Left renal pelvis (tissue), 4 donors: ENCODE results near the gene RAB24. TPM values are rescaled to one million over a fixed set of nuclear protein-coding genes. Genes with fewer than 3 reads are reported as not detected.
"Not testable (repeated sequence)": the region's sequence is repeated elsewhere in the genome, so short reads cannot be mapped to it uniquely, and the experiment has no call there.

ENCODE experiments used
- DNase-seq, 4 donors: peaks; one replicate each; pipeline ENCODE4 v3.0.0-alpha.2; 2013; ENCODE audit warnings: low read depth in 4 of 4, low spot score in 3 of 4
- polyA plus RNA-seq, 4 donors: library from polyadenylated mRNA; unstranded; fragments of 120-200 nt; gene quantifications; one replicate each; pipeline ENCODE4 v1.2.1, GENCODE V29; 2013; ENCODE audit not compliant: insufficient read length in 4 of 4

RAB24 gene
- polyA plus RNA-seq, 4 donors, result 21.9 to 44.8 (median 25.5) TPM

GRCh38 chr5:177296581-177296980, 6.9 kb downstream of the RAB24 start:
- no peak for DNase-seq

- no peak for DNase-seq
Observed at GRCh38 chr5:177295924-177296323, 7.6 kb downstream of the RAB24 start.

DNA sequence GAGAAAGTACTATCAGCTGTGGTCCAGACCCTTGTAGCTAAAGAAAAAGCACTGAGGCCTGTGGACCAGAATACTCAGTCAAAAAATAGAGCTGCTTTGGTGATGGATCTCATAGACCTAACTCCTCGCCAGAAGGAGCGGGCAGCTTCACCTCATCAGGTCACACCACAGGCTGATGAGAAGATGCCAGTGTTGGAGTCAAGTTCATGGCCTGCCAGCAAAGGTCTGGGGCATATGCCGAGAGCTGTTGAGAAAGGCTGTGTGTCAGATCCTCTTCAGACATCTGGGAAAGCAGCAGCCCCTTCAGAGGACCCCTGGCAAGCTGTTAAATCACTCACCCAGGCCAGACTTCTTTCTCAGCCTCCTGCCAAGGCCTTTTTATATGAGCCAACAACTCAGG, 8.9 kb downstream of the RAB24 start:
- DNase-seq, result no peak

GRCh38 chr5:177293819-177294581, 9.5 kb downstream of the RAB24 start:
- DNase-seq, result no peak

GRCh38 chr5:177291735-177292134, 11.8 kb downstream of the RAB24 start:
- no peak for DNase-seq

DNA sequence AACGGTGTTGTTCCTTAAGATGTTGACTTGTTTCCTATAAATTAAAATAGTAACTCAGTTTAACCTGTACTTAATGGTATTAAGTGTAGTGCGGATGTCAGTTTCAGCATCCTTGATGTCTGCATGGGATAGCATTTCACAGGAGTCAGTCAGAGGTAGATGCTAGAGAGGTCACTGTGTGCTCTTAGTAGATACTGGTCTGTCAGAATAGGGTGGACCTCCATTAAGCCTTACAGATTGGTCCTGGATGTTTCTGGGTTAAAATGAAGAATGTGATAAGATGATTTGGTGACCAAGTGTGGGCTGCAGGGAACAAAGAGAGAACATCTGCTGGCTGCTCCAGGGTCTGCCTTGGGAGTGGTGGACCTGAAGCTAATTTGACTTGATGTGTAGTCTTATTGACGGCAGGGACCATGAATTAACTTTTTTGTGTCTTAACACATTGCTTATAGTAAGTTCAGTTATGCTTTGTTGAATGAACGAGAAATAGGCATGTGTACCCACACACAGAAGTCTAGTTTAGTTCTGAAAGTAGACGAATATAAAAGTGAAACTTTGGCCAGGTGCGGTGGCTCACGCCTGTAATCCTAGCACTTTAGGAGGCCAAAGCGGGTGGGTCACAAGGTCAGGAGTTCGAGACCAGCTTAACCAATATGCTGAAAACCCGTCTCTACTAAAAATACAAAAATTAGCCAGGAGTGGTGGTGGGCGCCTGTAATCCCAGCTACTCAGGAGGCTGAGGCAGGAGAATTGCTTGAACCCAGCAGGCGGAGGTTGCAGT, 12.5 kb downstream of the RAB24 start:
- DNase-seq, result no peak

- DNase-seq, result no peak
Observed at GRCh38 chr5:177288191-177288590, 15.3 kb downstream of the RAB24 start.

GRCh38 chr5:177276886-177277285, 26.6 kb downstream of the RAB24 start:
- DNase-seq, result no peak

GRCh38 chr5:177275883-177276282, 27.6 kb downstream of the RAB24 start:
- DNase-seq, result no peak

DNA sequence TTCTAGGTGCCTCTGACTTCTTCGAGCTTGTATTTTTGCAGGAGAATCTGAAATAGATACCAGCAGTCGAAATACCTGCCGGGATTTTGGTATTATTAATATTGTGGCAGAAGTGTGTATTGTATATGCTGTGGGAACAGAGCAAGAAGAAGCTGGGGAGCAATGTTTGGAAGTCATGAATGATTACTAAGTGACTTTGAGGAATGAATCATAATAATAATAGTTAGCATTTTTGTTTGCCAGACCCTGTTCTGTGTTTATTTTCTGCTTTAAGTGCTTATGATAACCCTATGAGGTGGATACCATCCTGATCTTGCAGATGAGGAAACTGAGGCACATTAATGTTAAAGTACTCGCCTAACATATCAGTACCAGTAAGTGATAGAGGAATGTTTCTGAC, 32.4 kb downstream of the RAB24 start:
- no peak for DNase-seq

DNA sequence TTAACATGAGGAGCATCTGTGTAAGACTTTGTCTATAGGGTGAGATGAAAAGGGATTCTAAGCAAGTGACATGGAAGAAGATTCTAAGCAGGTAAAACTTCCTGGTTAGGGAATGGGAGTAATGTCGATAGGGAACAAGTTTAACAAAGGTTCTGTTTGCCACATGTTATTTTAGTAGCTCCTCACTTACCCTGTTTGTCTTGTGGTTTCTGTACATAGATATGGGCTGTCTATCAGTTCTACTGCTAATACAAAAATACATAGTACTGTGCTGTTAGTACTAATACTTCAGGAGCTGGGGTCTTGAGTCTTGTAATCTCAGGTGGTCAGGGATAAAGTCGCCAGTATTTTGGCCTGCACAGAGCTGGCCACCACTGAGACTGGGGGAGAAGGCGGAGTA, 32.9 kb downstream of the RAB24 start:
- no peak for DNase-seq

DNA sequence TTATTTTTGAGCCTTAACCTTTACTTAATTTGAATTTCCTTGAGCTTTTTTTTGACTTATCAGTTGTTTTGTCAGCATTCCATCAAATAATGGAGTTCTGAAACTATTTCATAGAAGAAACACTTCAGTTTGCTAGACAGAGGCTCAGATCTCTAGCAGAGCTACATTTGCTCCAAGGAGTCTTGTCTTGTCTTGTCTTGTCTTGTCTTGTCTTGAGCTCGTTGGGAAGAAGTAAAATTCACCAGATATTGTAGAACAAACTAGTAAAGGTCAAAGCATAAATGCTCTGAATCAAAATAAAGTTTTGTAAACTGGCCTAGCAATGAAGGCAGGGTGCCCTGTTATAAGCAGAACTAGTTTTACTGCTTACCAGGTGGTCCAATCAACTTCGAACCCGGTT, 33.5 kb downstream of the RAB24 start:
- no peak for DNase-seq

DNA sequence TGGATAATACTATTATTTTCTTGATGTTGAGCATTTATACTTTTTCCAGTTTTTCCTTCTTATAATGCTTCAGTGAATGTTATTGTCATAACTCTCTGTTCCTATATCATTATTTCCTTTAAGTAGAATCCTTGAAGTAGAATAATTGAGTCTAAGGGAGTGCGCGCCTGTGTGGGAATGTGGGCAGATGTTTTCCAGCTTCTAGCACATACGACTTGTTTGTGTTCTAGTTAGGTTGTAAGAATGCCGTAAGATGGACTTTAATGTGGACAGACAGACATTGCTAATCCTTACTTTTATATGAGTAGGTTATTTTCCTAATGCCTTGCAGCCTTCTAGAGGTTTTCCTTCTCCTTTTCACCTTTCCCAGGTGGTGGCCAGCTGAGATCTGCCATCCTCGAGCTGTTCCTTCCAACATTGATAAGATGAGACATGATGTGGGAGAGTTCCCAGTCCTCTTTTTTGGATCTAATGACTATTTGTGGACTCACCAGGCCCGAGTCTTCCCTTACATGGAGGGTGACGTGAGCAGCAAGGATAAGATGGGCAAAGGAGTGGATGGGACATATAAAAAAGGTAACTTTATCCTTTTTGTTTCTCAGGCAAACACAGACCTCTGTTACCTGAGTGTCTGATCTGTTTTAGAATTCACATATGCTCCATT, 34.2 kb downstream of the RAB24 start:
- no peak for DNase-seq

- DNase-seq, result no peak
Observed at GRCh38 chr5:177265395-177265794, 38.1 kb downstream of the RAB24 start.

- DNase-seq, result no peak
Observed at GRCh38 chr5:177264178-177264577, 39.3 kb downstream of the RAB24 start.

GRCh38 chr5:177261510-177261909, 42.0 kb downstream of the RAB24 start:
- DNase-seq, result no peak

- peak in 1 of 4 donors; percentile 1 for DNase-seq
Observed at GRCh38 chr5:177260961-177261360, 42.6 kb downstream of the RAB24 start.

- not testable (repeated sequence) for DNase-seq
Observed at GRCh38 chr5:177258711-177259110, 44.8 kb downstream of the RAB24 start.

GRCh38 chr5:177256296-177256695, 47.2 kb downstream of the RAB24 start:
- DNase-seq, result no peak

GRCh38 chr5:177253252-177253651, 50.3 kb downstream of the RAB24 start:
- DNase-seq, result no peak
